ENCODE data around the gene SCUBE3. TPM values are rescaled to one million over a fixed set of nuclear protein-coding genes. Genes with fewer than 3 reads are reported as not detected.

The SCUBE3 gene
- total and polyA plus RNA-seq, 2 experiments from 2014 or later, result 78.2 to 78.7 TPM

DNA sequence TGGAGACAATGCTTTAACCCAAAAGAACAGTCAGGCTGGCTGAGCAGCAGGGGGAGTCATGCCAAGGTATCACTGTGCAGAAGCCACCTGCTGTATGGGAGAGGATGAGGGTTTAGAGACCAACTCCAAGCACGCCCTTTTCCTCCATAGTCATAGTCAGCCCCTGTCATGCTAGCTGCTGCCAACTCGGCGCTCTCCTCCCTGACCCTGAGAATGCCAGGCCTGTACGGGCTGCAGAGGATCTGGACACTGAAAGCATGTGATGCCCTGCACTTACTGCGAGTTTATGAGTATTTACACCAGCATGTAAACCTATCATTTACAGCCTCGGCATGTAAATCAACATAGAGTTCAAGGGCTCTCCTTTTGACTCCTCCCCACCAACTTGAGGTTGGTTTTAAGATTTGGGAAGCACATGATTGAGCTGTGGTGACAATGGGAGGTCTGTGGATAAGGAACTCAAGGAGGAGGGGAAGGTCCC is 11.7 kb upstream of the SCUBE3 start:
- Histone ChIP-seq H3K4me3 (no peak overlapping the region), H3K4me1 (ENCODE audit: low read depth) (peaks cover 6% of the 10 kb centered on the region), H3K27me3 (peaks cover 7% of the 10 kb centered on the region), H3K27ac (no peak overlapping the region), H3K36me3 (no peaks in the 10 kb centered on the region), H3K9me3 (ENCODE audit: low read depth) (no peaks in the 10 kb centered on the region)
- DNase-seq (ENCODE audit: low read depth in 1 of 2, low spot score in 1 of 2), result no peak
- TF ChIP-seq, protein P1, sequence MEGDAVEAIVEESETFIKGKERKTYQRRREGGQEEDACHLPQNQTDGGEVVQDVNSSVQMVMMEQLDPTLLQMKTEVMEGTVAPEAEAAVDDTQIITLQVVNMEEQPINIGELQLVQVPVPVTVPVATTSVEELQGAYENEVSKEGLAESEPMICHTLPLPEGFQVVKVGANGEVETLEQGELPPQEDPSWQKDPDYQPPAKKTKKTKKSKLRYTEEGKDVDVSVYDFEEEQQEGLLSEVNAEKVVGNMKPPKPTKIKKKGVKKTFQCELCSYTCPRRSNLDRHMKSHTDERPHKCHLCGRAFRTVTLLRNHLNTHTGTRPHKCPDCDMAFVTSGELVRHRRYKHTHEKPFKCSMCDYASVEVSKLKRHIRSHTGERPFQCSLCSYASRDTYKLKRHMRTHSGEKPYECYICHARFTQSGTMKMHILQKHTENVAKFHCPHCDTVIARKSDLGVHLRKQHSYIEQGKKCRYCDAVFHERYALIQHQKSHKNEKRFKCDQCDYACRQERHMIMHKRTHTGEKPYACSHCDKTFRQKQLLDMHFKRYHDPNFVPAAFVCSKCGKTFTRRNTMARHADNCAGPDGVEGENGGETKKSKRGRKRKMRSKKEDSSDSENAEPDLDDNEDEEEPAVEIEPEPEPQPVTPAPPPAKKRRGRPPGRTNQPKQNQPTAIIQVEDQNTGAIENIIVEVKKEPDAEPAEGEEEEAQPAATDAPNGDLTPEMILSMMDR (IDR thresholded peaks at IDR 0.05; ENCODE audit: low read depth, low read length), result no peak

DNA sequence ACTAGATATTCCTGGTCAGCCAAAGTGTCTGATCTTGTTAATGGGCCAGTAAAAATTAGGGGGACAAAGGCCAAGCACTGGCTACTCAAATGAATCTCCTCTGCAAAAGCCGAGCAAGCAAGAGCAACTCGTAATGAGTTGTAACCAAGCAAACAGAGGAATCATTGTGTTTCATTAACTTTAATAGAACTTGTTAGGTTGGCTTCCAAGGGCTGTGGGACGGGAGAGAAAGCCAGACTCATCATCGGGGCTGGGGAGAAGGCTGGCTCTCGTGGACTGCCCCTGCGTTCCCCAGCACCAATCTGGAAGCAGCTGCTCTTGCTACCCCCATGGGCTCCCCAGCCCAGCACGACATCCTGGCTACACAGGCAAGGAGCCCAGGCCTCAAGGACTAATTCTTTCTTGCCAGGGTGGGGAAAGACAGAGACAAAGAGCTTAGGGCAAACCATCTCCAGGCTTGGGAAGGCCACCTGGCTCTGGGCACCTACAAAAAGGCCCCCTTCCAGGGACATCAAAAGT is 10.5 kb upstream of the SCUBE3 start:
- Histone ChIP-seq H3K27ac (no peak overlapping the region), H3K9me3 (ENCODE audit: low read depth) (no peaks in the 10 kb centered on the region), H3K27me3 (peaks cover 16% of the 10 kb centered on the region), H3K36me3 (no peaks in the 10 kb centered on the region), H3K4me3 (no peak overlapping the region), H3K4me1 (ENCODE audit: low read depth) (peaks cover 6% of the 10 kb centered on the region)
- TF ChIP-seq, protein P1 (IDR thresholded peaks at IDR 0.05; ENCODE audit: low read depth, low read length), result no peak
- no peak for DNase-seq (ENCODE audit: low read depth in 1 of 2, low spot score in 1 of 2)

DNA sequence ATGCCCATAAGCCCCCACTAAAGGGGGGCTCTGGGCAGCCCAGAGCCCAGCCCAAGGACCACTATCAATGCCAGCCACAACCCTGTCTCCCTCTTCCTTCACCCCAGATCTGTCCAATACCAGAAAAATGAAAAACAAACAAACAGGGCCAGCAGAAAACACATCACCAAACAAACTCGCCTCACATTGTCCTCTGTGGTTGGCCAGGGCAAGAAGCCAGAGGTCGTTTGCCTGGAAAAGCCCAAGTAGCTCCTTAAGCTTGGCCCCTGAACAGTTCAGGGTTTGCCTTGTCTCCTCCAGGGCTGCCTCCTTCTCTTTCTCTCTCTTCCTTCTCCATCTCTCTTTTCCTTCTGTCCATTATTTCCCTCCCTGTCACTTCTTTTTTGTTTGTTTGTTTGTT is 10.1 kb upstream of the SCUBE3 start:
- Histone ChIP-seq H3K9me3 (ENCODE audit: low read depth) (no peaks in the 10 kb centered on the region), H3K27me3 (peaks cover 18% of the 10 kb centered on the region), H3K4me1 (ENCODE audit: low read depth) (peaks cover 6% of the 10 kb centered on the region), H3K36me3 (no peaks in the 10 kb centered on the region), H3K27ac (no peak overlapping the region), H3K4me3 (no peak overlapping the region)
- no peak for DNase-seq (ENCODE audit: low read depth in 1 of 2, low spot score in 1 of 2)
- TF ChIP-seq, protein P1 (IDR thresholded peaks at IDR 0.05; ENCODE audit: low read depth, low read length), result no peak

DNA sequence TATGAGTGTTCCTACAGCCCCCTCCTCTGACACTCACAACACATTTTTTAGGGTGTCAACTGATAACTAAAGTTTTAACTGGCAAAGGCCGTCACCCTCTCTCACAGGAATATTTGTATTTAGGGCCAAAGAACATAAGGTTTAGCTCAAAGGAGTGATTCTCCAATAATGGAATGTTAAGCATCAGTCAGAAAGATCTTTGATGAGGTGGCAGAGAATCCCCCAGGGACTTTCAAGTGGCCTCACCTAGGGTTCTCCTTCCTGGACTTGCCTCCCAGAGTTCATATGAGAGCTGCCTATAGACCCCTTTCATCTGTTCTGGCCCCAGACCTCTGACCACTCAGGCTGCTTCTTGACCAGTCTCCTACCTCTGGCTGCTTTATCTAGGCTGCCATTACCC is 7.4 kb upstream of the SCUBE3 start:
- no peak for DNase-seq (ENCODE audit: low read depth in 1 of 2, low spot score in 1 of 2)
- peaks cover 6% of the 10 kb centered on the region for H3K4me1 ChIP-seq (ENCODE audit: low read depth)
- H3K4me3 ChIP-seq, result no peak overlapping the region
- H3K36me3 ChIP-seq, result no peaks in the 10 kb centered on the region
- TF ChIP-seq, protein P1 (IDR thresholded peaks at IDR 0.05; ENCODE audit: low read depth, low read length), result no peak
- H3K9me3 ChIP-seq (ENCODE audit: low read depth), result no peaks in the 10 kb centered on the region
- peaks cover 18% of the 10 kb centered on the region for H3K27me3 ChIP-seq
- no peak overlapping the region for H3K27ac ChIP-seq

DNA sequence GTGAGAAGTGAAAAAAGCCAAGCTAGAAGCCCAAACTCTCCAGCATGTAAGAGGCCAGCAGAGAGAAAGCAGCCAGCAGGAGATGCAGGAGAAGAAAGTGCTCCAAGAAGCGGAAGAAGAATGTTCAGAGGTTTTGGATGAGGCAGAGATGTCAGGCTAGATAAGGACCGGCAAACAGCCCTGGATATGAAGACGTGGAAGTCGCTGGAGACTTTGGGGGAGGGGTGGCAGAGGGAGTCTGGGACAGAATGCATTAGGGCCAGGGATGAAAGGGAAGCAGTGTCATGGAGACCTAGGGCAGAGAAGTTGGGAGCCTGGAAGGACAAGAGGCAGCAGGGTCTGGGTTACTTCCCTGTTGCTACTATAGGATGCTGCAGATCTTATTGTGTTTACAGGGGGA is 5.3 kb upstream of the SCUBE3 start:
- TF ChIP-seq, protein P1 (IDR thresholded peaks at IDR 0.05; ENCODE audit: low read depth, low read length), result no peak
- Histone ChIP-seq H3K27ac (no peak overlapping the region), H3K27me3 (peaks cover 32% of the 10 kb centered on the region), H3K36me3 (no peaks in the 10 kb centered on the region), H3K9me3 (ENCODE audit: low read depth) (no peaks in the 10 kb centered on the region), H3K4me1 (ENCODE audit: low read depth) (peaks cover 7% of the 10 kb centered on the region), H3K4me3 (no peak overlapping the region)
- no peak for DNase-seq (ENCODE audit: low read depth in 1 of 2, low spot score in 1 of 2)

Measured in cardiac muscle cell (in vitro differentiated cells and primary cell).